HepG2 (cell line): Measurements from ENCODE around the gene ZDHHC7. TPM values are rescaled to one million over a fixed set of nuclear protein-coding genes. Genes with fewer than 3 reads are reported as not detected.
A peak's percentile ranks its signal among the peaks of the same experiment; 100 is the strongest.

Experiments used
- ATF1 ChIP-seq: IDR thresholded peaks from 2 replicates; pipeline ENCODE4 v1.6.1; 2016; ENCODE audit warnings: mild to moderate bottlenecking, control low read depth
- DR1 ChIP-seq: sonication (generic); formaldehyde crosslinking; IDR thresholded peaks from 2 replicates; pipeline ENCODE4 v1.8.0; 2021; ENCODE audit warnings: mild to moderate bottlenecking, missing genetic modification reagents, inconsistent platforms
- GFI1 ChIP-seq: sonication (generic); formaldehyde crosslinking; IDR thresholded peaks from 2 replicates; pipeline ENCODE4 v1.5.0; 2020; ENCODE audit warnings: missing genetic modification reagents, mild to moderate bottlenecking, borderline replicate concordance
- KIAA2018 ChIP-seq: sonication (generic); formaldehyde crosslinking; IDR thresholded peaks from 2 replicates; pipeline ENCODE4 v1.5.0; 2020; ENCODE audit warnings: mild to moderate bottlenecking, missing genetic modification reagents, borderline replicate concordance
- MIXL1 ChIP-seq: IDR thresholded peaks from 2 replicates; pipeline ENCODE4 v1.6.1; 2016
- POLR2A ChIP-seq, 2 experiments: IDR thresholded peaks; 2 replicates each; pipeline ENCODE4 v1.6.1; 2011; ENCODE audit warnings: low read depth in 2 of 2, low read length in 2 of 2, mild to moderate bottlenecking in 1 of 2, moderate library complexity in 1 of 2; ENCODE audit not compliant: insufficient read depth in 1 of 2
- SMAD9 ChIP-seq: sonication (generic); formaldehyde crosslinking; IDR thresholded peaks from 2 replicates; pipeline ENCODE4 v1.5.1; 2020; ENCODE audit warnings: mild to moderate bottlenecking, missing genetic modification reagents
- SYNCRIP ChIP-seq: fragments of 200-400 bp; formaldehyde crosslinking; IDR thresholded peaks from 2 replicates; pipeline ENCODE4 v1.6.1; 2018; ENCODE audit warnings: mild to moderate bottlenecking, low read depth, low read length; ENCODE audit not compliant: insufficient read depth
- UBTF ChIP-seq: sonication (generic); formaldehyde crosslinking; IDR thresholded peaks from 2 replicates; pipeline ENCODE4 v1.4.0; 2020; ENCODE audit warnings: mild to moderate bottlenecking, missing genetic modification reagents
- ZNF10 ChIP-seq: sonication (generic); formaldehyde crosslinking; IDR thresholded peaks from 2 replicates; pipeline ENCODE4 v1.4.0; 2020; ENCODE audit warnings: mild to moderate bottlenecking, low read depth, missing genetic modification reagents, borderline replicate concordance
- ZUFSP ChIP-seq: sonication (generic); formaldehyde crosslinking; IDR thresholded peaks from 2 replicates; pipeline ENCODE4 v1.9.0; 2021; ENCODE audit warnings: missing genetic modification reagents, mild to moderate bottlenecking, borderline replicate concordance
- polyA plus RNA-seq, 8 experiments: library from polyadenylated mRNA; depleted of rRNA in 3 of 8; stranded (reverse) in 7 of 8; unstranded in 1 of 8; fragments of >200 nt; fragmentation: Illumina TruSeq in 4 of 8; extraction: Trizol in 4 of 8; gene quantifications; 2 replicates each; pipeline versions ENCODE4 v1.2.1 to v1.2.3, GENCODE V29; 2011 to 2016; ENCODE audit warnings: low read depth in 4 of 8, missing spikeins in 1 of 8, mixed read lengths in 1 of 8; ENCODE audit not compliant: insufficient read depth in 1 of 8
- total RNA-seq, 5 experiments: library from RNA; depleted of rRNA; stranded (reverse); fragments of >200 nt; fragmentation: Illumina TruSeq; extraction: Trizol; gene quantifications; 2 replicates each; pipeline ENCODE4 v1.2.3, GENCODE V29; 2016; ENCODE audit warnings: low read depth in 1 of 5
- TF ChIP-seq, protein P1 (sequence below): sonication (generic); formaldehyde crosslinking; IDR thresholded peaks from 2 replicates; pipeline ENCODE4 v1.4.0; 2020; ENCODE audit warnings: missing genetic modification reagents

Gene ZDHHC7
- total and polyA plus RNA-seq, 2 of the 13 experiments (the other 11 are each of a cell fraction or from before 2014, with no cell fraction given), result 46.8 to 67.6 TPM

GRCh38 chr16:84976644-84977400 lies 34.5 kb downstream of the ZDHHC7 start (continued):
- TF ChIP-seq, protein P1, sequence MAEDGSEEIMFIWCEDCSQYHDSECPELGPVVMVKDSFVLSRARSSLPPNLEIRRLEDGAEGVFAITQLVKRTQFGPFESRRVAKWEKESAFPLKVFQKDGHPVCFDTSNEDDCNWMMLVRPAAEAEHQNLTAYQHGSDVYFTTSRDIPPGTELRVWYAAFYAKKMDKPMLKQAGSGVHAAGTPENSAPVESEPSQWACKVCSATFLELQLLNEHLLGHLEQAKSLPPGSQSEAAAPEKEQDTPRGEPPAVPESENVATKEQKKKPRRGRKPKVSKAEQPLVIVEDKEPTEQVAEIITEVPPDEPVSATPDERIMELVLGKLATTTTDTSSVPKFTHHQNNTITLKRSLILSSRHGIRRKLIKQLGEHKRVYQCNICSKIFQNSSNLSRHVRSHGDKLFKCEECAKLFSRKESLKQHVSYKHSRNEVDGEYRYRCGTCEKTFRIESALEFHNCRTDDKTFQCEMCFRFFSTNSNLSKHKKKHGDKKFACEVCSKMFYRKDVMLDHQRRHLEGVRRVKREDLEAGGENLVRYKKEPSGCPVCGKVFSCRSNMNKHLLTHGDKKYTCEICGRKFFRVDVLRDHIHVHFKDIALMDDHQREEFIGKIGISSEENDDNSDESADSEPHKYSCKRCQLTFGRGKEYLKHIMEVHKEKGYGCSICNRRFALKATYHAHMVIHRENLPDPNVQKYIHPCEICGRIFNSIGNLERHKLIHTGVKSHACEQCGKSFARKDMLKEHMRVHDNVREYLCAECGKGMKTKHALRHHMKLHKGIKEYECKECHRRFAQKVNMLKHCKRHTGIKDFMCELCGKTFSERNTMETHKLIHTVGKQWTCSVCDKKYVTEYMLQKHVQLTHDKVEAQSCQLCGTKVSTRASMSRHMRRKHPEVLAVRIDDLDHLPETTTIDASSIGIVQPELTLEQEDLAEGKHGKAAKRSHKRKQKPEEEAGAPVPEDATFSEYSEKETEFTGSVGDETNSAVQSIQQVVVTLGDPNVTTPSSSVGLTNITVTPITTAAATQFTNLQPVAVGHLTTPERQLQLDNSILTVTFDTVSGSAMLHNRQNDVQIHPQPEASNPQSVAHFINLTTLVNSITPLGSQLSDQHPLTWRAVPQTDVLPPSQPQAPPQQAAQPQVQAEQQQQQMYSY (CRISPR knock-in tag), result peak; percentile 39; the same call in 1 of the 2 replicates
- TF ChIP-seq GFI1 (CRISPR knock-in tag) (peak; percentile 87; the same call in 1 of the 2 replicates), UBTF (0 out of 2 replicates have a peak, but pooled peaks have one; percentile 32), DR1 (CRISPR knock-in tag) (no peak), POLR2A (IDR thresholded peaks at IDR 0.05; ENCODE audit: insufficient read depth in 1 of 2, low read depth in 2 of 2, low read length in 2 of 2) (no peak), ZUFSP (CRISPR knock-in tag) (no peak), MIXL1 (CRISPR knock-in tag) (peak; percentile 84), SYNCRIP (no peak), ATF1 (CRISPR knock-in tag) (no peak), KIAA2018 (no peak), SMAD9 (CRISPR knock-in tag) (no peak), ZNF10 (CRISPR knock-in tag) (no peak)
